ENCODE data around the gene TEKT5.
A peak's percentile ranks its signal among the peaks of the same experiment; 100 is the strongest.

The TEKT5 gene

GRCh38 chr16:10618710-10619209 is 76.0 kb downstream of the TEKT5 start:
- no peaks in the 10 kb centered on the region for H3K36me3 ChIP-seq
- no peak for DNase-seq
- TF ChIP-seq CTCF (IDR thresholded peaks at IDR 0.05; ENCODE audit: low read depth, low read length): no peak
- peaks cover 24% of the 10 kb centered on the region for H3K4me1 ChIP-seq
- H3K4me3 ChIP-seq (ENCODE audit: low read depth, low read length): no peak overlapping the region
- no peaks in the 10 kb centered on the region for H3K27me3 ChIP-seq
- no peaks in the 10 kb centered on the region for H3K9me3 ChIP-seq

- no peak for TF ChIP-seq CTCF (IDR thresholded peaks at IDR 0.05; ENCODE audit: low read depth, low read length)
- Histone ChIP-seq H3K9me3 (no peaks in the 10 kb centered on the region), H3K27me3 (no peaks in the 10 kb centered on the region), H3K4me3 (ENCODE audit: low read depth, low read length) (no peak overlapping the region), H3K4me1 (peaks cover 24% of the 10 kb centered on the region), H3K36me3 (no peaks in the 10 kb centered on the region)
- no peak for DNase-seq
Measured at GRCh38 chr16:10617662-10618420, 76.9 kb downstream of the TEKT5 start.

- peak overlapping the region; percentile 19 for H3K4me3 ChIP-seq (ENCODE audit: low read depth, low read length)
- no peak for TF ChIP-seq CTCF (IDR thresholded peaks at IDR 0.05; ENCODE audit: low read depth, low read length)
- no peaks in the 10 kb centered on the region for H3K9me3 ChIP-seq
- peak; percentile 83 for DNase-seq
- H3K4me1 ChIP-seq: peaks cover 24% of the 10 kb centered on the region
- H3K36me3 ChIP-seq: no peaks in the 10 kb centered on the region
- no peaks in the 10 kb centered on the region for H3K27me3 ChIP-seq
Measured at GRCh38 chr16:10616756-10617640, 77.7 kb downstream of the TEKT5 start.

GRCh38 chr16:10616419-10616755 is 78.3 kb downstream of the TEKT5 start:
- Histone ChIP-seq H3K9me3 (no peaks in the 10 kb centered on the region), H3K4me1 (peaks cover 24% of the 10 kb centered on the region), H3K27me3 (no peaks in the 10 kb centered on the region), H3K4me3 (ENCODE audit: low read depth, low read length) (no peak overlapping the region), H3K36me3 (no peaks in the 10 kb centered on the region)
- TF ChIP-seq CTCF (IDR thresholded peaks at IDR 0.05; ENCODE audit: low read depth, low read length): no peak
- DNase-seq: no peak

- no peak for TF ChIP-seq CTCF (IDR thresholded peaks at IDR 0.05; ENCODE audit: low read depth, low read length)
Measured at GRCh38 chr16:10614685-10615084, 80.0 kb downstream of the TEKT5 start.

More at GRCh38 chr16:10614685-10615084, 80.0 kb downstream of the TEKT5 start:
- H3K27me3 ChIP-seq: no peaks in the 10 kb centered on the region
- no peak for DNase-seq
- no peaks in the 10 kb centered on the region for H3K9me3 ChIP-seq
- no peaks in the 10 kb centered on the region for H3K36me3 ChIP-seq
- H3K4me1 ChIP-seq: peaks cover 20% of the 10 kb centered on the region
- H3K4me3 ChIP-seq (ENCODE audit: low read depth, low read length): no peak overlapping the region

Data from BE2C (cell line).